K562 (cell line): Measurements from ENCODE around the gene SLC5A2. TPM values are rescaled to one million over a fixed set of nuclear protein-coding genes. Genes with fewer than 3 reads are reported as not detected.

Source experiments
- CEBPB ChIP-seq: fragments of 450-650 bp; IDR thresholded peaks from 2 replicates; pipeline ENCODE4 v1.6.1; 2016; ENCODE audit warnings: missing genetic modification characterization, missing compliant biosample characterization
- FIP1L1 ChIP-seq: fragments of 200-400 bp; formaldehyde crosslinking; IDR thresholded peaks from 2 replicates; pipeline ENCODE4 v1.6.1; 2018; ENCODE audit warnings: mild to moderate bottlenecking, low read depth, low read length; ENCODE audit not compliant: poor library complexity, severe bottlenecking
- ILK ChIP-seq: fragments of 450-650 bp; IDR thresholded peaks from 2 replicates; pipeline ENCODE4 v1.6.1; 2016; ENCODE audit warnings: missing genetic modification characterization, low read depth, mild to moderate bottlenecking, missing compliant biosample characterization, moderate library complexity, borderline replicate concordance
- NFYB ChIP-seq: IDR thresholded peaks from 2 replicates; pipeline ENCODE4 v1.6.1; 2011; ENCODE audit warnings: mild to moderate bottlenecking, moderate library complexity; ENCODE audit not compliant: insufficient read length; ENCODE audit errors: extremely low read depth
- SNIP1 ChIP-seq: fragments of 450-650 bp; IDR thresholded peaks from 2 replicates; pipeline ENCODE4 v1.7.1; 2017; ENCODE audit warnings: low read depth, mild to moderate bottlenecking
- SUPT5H ChIP-seq: fragments of 450-650 bp; IDR thresholded peaks from 2 replicates; pipeline ENCODE4 v1.6.1; 2016
- ZNF23 ChIP-seq: fragments of 250-450 bp; sonication (Bioruptor Pico); IDR thresholded peaks from 2 replicates; pipeline ENCODE4 v1.4.0; 2020; ENCODE audit warnings: mild to moderate bottlenecking
- ZNF239 ChIP-seq: fragments of 250-450 bp; sonication (Bioruptor Pico); IDR thresholded peaks from 2 replicates; pipeline ENCODE4 v1.4.0; 2020; ENCODE audit warnings: mild to moderate bottlenecking
- polyA plus RNA-seq, 8 experiments: library from polyadenylated mRNA; depleted of rRNA in 4 of 8; stranded (reverse) in 5 of 8; unstranded in 3 of 8; fragments of >200 nt; fragmentation: Nextera tagmentation in 2 of 8; fragmentation: Illumina TruSeq in 1 of 8; extraction: Ambion mirVana in 2 of 8; extraction: Trizol in 1 of 8; gene quantifications; 2 replicates each; pipeline versions ENCODE4 v1.2.1 to v1.2.3, GENCODE V29; 2011 to 2014; ENCODE audit warnings: inconsistent platforms in 1 of 8, missing spikeins in 1 of 8
- total RNA-seq, 7 experiments: library from RNA; depleted of rRNA in 6 of 7; stranded (reverse); fragments of >200 nt in 6 of 7; fragmentation: Illumina TruSeq in 2 of 7; extraction: Trizol in 2 of 7; gene quantifications; 2 replicates each; pipeline versions ENCODE4 v1.2.1 to v1.2.3, GENCODE V29; 2011 to 2021; ENCODE audit warnings: low replicate concordance in 1 of 7
- TF ChIP-seq, protein P1 (sequence below): IDR thresholded peaks from 3 replicates; pipeline ENCODE4 v1.6.1; 2011; ENCODE audit warnings: borderline replicate concordance, mild to moderate bottlenecking; ENCODE audit not compliant: insufficient read length, insufficient read depth
- TF ChIP-seq, protein P2 (sequence below): fragments of 250-450 bp; sonication (Bioruptor Pico); IDR thresholded peaks from 2 replicates; pipeline ENCODE4 v1.9.0; 2021; ENCODE audit warnings: mild to moderate bottlenecking
- TF ChIP-seq, protein P3 (sequence below), 2 experiments: fragments of 450-650 bp; IDR thresholded peaks; 2 replicates each; pipeline ENCODE4 v1.6.1; 2018; ENCODE audit warnings: mild to moderate bottlenecking in 2 of 2, low read depth in 1 of 2; ENCODE audit not compliant: partially characterized antibody in 2 of 2
- TF ChIP-seq, protein P4 (sequence below): fragments of 250-450 bp; sonication (Bioruptor Pico); IDR thresholded peaks from 2 replicates; pipeline ENCODE4 v1.8.0; 2022; ENCODE audit warnings: inconsistent platforms, mild to moderate bottlenecking, moderate library complexity, borderline replicate concordance
- TF ChIP-seq, protein P5 (sequence below): fragments of 250-450 bp; sonication (Bioruptor Pico); IDR thresholded peaks from 2 replicates; pipeline ENCODE4 v1.4.0; 2020

SLC5A2 gene
- total and polyA plus RNA-seq, 9 of the 15 experiments (the other 6 are each of a cell fraction or from before 2014, with no cell fraction given): 0.07 to 2.7 (median 2.2) TPM; not detected in 6

DNA sequence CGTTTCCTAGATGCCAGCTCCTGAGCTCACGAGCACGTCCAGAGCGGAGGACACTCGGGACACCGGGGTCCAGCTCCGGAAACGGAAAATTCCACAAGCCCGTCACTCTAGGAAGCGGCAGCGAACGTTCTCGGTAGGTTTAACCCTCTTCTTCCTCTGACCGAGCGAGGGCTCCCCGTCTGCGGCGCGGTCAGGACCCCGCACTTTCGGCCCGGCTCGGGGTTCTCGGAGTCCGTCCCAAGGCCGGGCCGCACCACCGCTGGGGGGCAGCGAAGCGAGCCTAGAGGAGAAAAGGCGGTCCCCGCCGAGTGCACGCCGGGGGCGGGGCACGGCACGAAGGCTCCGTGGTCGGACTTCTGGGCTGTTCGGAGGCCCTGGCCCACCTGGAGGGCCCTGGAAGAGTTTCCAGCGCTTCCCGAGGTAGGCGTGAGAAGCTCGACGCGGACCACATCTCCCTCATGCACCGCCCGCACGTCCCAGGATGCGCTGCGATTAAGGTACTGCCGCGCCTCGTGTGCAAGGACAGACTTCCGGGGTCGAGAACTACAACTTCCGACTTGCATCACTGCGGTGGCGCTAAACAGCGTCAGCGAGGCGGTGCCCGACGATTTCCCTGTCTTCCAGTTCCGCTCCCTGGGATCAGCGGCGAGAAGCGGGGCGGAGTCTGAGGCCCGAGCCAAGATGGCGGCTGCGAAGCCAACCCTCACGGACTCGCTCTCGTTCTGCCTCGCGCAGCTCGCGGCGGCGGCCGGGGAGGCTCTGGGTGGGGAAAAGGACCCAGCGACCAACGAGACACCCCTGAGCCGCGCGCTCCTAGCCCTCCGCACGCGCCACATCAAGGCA lies 23.9 kb upstream of the SLC5A2 start, which contains the start of gene ARMC5 (continued):
- TF ChIP-seq, protein P1, sequence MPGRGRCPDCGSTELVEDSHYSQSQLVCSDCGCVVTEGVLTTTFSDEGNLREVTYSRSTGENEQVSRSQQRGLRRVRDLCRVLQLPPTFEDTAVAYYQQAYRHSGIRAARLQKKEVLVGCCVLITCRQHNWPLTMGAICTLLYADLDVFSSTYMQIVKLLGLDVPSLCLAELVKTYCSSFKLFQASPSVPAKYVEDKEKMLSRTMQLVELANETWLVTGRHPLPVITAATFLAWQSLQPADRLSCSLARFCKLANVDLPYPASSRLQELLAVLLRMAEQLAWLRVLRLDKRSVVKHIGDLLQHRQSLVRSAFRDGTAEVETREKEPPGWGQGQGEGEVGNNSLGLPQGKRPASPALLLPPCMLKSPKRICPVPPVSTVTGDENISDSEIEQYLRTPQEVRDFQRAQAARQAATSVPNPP: no peak
- TF ChIP-seq ILK (tag) (no peak), ZNF23 (no peak), FIP1L1 (peak; percentile 81), SNIP1 (no peak; the same call in 1 of the 2 replicates), ZNF239 (CRISPR knock-in tag) (peak; percentile 44; the same call in 1 of the 2 replicates), NFYB (no peak), SUPT5H (peak; percentile 96), CEBPB (tag) (peak; percentile 60)
- TF ChIP-seq, protein P2, sequence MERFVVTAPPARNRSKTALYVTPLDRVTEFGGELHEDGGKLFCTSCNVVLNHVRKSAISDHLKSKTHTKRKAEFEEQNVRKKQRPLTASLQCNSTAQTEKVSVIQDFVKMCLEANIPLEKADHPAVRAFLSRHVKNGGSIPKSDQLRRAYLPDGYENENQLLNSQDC: no peak
- TF ChIP-seq, protein P3, sequence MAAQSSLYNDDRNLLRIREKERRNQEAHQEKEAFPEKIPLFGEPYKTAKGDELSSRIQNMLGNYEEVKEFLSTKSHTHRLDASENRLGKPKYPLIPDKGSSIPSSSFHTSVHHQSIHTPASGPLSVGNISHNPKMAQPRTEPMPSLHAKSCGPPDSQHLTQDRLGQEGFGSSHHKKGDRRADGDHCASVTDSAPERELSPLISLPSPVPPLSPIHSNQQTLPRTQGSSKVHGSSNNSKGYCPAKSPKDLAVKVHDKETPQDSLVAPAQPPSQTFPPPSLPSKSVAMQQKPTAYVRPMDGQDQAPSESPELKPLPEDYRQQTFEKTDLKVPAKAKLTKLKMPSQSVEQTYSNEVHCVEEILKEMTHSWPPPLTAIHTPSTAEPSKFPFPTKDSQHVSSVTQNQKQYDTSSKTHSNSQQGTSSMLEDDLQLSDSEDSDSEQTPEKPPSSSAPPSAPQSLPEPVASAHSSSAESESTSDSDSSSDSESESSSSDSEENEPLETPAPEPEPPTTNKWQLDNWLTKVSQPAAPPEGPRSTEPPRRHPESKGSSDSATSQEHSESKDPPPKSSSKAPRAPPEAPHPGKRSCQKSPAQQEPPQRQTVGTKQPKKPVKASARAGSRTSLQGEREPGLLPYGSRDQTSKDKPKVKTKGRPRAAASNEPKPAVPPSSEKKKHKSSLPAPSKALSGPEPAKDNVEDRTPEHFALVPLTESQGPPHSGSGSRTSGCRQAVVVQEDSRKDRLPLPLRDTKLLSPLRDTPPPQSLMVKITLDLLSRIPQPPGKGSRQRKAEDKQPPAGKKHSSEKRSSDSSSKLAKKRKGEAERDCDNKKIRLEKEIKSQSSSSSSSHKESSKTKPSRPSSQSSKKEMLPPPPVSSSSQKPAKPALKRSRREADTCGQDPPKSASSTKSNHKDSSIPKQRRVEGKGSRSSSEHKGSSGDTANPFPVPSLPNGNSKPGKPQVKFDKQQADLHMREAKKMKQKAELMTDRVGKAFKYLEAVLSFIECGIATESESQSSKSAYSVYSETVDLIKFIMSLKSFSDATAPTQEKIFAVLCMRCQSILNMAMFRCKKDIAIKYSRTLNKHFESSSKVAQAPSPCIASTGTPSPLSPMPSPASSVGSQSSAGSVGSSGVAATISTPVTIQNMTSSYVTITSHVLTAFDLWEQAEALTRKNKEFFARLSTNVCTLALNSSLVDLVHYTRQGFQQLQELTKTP (IDR thresholded peaks at IDR 0.05; ENCODE audit: low read depth in 1 of 2, partially characterized antibody in 2 of 2): peak in 1 of 2 experiments; percentile 88
- TF ChIP-seq, protein P4, sequence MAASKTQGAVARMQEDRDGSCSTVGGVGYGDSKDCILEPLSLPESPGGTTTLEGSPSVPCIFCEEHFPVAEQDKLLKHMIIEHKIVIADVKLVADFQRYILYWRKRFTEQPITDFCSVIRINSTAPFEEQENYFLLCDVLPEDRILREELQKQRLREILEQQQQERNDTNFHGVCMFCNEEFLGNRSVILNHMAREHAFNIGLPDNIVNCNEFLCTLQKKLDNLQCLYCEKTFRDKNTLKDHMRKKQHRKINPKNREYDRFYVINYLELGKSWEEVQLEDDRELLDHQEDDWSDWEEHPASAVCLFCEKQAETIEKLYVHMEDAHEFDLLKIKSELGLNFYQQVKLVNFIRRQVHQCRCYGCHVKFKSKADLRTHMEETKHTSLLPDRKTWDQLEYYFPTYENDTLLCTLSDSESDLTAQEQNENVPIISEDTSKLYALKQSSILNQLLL (CRISPR knock-in tag): no peak
- TF ChIP-seq, protein P5, sequence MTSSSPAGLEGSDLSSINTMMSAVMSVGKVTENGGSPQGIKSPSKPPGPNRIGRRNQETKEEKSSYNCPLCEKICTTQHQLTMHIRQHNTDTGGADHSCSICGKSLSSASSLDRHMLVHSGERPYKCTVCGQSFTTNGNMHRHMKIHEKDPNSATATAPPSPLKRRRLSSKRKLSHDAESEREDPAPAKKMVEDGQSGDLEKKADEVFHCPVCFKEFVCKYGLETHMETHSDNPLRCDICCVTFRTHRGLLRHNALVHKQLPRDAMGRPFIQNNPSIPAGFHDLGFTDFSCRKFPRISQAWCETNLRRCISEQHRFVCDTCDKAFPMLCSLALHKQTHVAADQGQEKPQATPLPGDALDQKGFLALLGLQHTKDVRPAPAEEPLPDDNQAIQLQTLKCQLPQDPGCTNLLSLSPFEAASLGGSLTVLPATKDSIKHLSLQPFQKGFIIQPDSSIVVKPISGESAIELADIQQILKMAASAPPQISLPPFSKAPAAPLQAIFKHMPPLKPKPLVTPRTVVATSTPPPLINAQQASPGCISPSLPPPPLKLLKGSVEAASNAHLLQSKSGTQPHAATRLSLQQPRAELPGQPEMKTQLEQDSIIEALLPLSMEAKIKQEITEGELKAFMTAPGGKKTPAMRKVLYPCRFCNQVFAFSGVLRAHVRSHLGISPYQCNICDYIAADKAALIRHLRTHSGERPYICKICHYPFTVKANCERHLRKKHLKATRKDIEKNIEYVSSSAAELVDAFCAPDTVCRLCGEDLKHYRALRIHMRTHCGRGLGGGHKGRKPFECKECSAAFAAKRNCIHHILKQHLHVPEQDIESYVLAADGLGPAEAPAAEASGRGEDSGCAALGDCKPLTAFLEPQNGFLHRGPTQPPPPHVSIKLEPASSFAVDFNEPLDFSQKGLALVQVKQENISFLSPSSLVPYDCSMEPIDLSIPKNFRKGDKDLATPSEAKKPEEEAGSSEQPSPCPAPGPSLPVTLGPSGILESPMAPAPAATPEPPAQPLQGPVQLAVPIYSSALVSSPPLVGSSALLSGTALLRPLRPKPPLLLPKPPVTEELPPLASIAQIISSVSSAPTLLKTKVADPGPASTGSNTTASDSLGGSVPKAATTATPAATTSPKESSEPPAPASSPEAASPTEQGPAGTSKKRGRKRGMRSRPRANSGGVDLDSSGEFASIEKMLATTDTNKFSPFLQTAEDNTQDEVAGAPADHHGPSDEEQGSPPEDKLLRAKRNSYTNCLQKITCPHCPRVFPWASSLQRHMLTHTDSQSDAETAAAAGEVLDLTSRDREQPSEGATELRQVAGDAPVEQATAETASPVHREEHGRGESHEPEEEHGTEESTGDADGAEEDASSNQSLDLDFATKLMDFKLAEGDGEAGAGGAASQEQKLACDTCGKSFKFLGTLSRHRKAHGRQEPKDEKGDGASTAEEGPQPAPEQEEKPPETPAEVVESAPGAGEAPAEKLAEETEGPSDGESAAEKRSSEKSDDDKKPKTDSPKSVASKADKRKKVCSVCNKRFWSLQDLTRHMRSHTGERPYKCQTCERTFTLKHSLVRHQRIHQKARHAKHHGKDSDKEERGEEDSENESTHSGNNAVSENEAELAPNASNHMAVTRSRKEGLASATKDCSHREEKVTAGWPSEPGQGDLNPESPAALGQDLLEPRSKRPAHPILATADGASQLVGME: peak; percentile 91
